GM19395 (cell line): Measurements from ENCODE around the gene AACS.

Experiments used
- ATAC-seq: cut with Tn5 transposase; IDR thresholded peaks from one replicate; pipeline ENCODE4 v1.9.1; 2021; ENCODE audit warnings: mild to moderate bottlenecking, moderate library complexity; ENCODE audit not compliant: unreplicated experiment

The AACS gene

GRCh38 chr12:125148316-125148715 lies 83.1 kb downstream of the AACS start:
- ATAC-seq = no peak

GRCh38 chr12:125149160-125150108 lies 84.2 kb downstream of the AACS start:
- peak; percentile 96 for ATAC-seq

GRCh38 chr12:125151284-125151683 lies 86.0 kb downstream of the AACS start:
- ATAC-seq = no peak

GRCh38 chr12:125152463-125152862 lies 87.2 kb downstream of the AACS start:
- ATAC-seq = no peak

- ATAC-seq = no peak
Observed at GRCh38 chr12:125155366-125155765, 90.1 kb downstream of the AACS start.

- no peak for ATAC-seq
Observed at GRCh38 chr12:125157177-125157576, 91.9 kb downstream of the AACS start.

- no peak for ATAC-seq
Observed at GRCh38 chr12:125159702-125160101, 94.5 kb downstream of the AACS start.

GRCh38 chr12:125160281-125160955 lies 95.2 kb downstream of the AACS start:
- ATAC-seq = no peak

GRCh38 chr12:125161712-125162022 lies 96.4 kb downstream of the AACS start:
- no peak for ATAC-seq

GRCh38 chr12:125162489-125163028 lies 97.3 kb downstream of the AACS start:
- no peak for ATAC-seq

GRCh38 chr12:125163148-125163547 lies 97.9 kb downstream of the AACS start:
- no peak for ATAC-seq

GRCh38 chr12:125164541-125164940 lies 99.3 kb downstream of the AACS start:
- no peak for ATAC-seq

- ATAC-seq = no peak
Observed at GRCh38 chr12:125166041-125166440, 100.8 kb downstream of the AACS start.

- no peak for ATAC-seq
Observed at GRCh38 chr12:125167658-125168057, 102.4 kb downstream of the AACS start.

- ATAC-seq = no peak
Observed at GRCh38 chr12:125169451-125169850, 104.2 kb downstream of the AACS start.

- ATAC-seq = no peak
Observed at GRCh38 chr12:125169870-125170269, 104.6 kb downstream of the AACS start.

GRCh38 chr12:125171267-125171666 lies 106.0 kb downstream of the AACS start:
- no peak for ATAC-seq

GRCh38 chr12:125172231-125172850 lies 107.1 kb downstream of the AACS start:
- ATAC-seq = no peak

GRCh38 chr12:125175576-125175975 lies 110.3 kb downstream of the AACS start:
- ATAC-seq = no peak

- no peak for ATAC-seq
Observed at GRCh38 chr12:125178222-125178621, 113.0 kb downstream of the AACS start.

- ATAC-seq = no peak
Observed at GRCh38 chr12:125180144-125180543, 114.9 kb downstream of the AACS start.

- no peak for ATAC-seq
Observed at GRCh38 chr12:125181107-125181506, 115.9 kb downstream of the AACS start.
